Astrocyte of the cerebellum (primary cell): ENCODE data around the gene FGF1.

Experiments used
- DNase-seq: peaks from one replicate; pipeline ENCODE4 v3.0.0-alpha.2; 2011; ENCODE audit warnings: low read depth
- H3K4me3 ChIP-seq: 2 replicates; pipeline ENCODE4 v1.5.1; 2011; ENCODE audit warnings: mild to moderate bottlenecking, low read depth, low read length, moderate library complexity
- CTCF ChIP-seq: IDR thresholded peaks from 2 replicates; pipeline ENCODE4 v1.5.1; 2012; ENCODE audit warnings: low read length, low read depth, moderate library complexity, mild to moderate bottlenecking; ENCODE audit errors: missing control alignments
- in situ Hi-C: cut with HindIII; loops from 2 replicates; pipeline ENCODE4 v1.10.0; 2017; ENCODE audit warnings: low sequenced_read_pairs

Gene FGF1

GRCh38 chr5:142658278-142658677 lies 27.6 kb downstream of the FGF1 start:
- DNase-seq = no peak
- H3K4me3 ChIP-seq = no peak overlapping the region
- no peak for TF ChIP-seq CTCF
- in situ Hi-C loops = no loop called here

GRCh38 chr5:142657446-142657845 lies 28.4 kb downstream of the FGF1 start:
- no peak for TF ChIP-seq CTCF
- no peak overlapping the region for H3K4me3 ChIP-seq
- no peak for DNase-seq
- in situ Hi-C loops = no loop called here

- in situ Hi-C loops = no loop called here
- peak; percentile 55 for DNase-seq
- H3K4me3 ChIP-seq = no peak overlapping the region
- TF ChIP-seq CTCF = peak; percentile 98
Observed at GRCh38 chr5:142655339-142656267, 30.3 kb downstream of the FGF1 start.

GRCh38 chr5:142654578-142655058 lies 31.3 kb downstream of the FGF1 start:
- no peak overlapping the region for H3K4me3 ChIP-seq
- DNase-seq = no peak
- TF ChIP-seq CTCF = peak; percentile 4
- in situ Hi-C loops = no loop called here

GRCh38 chr5:142653321-142653720 lies 32.6 kb downstream of the FGF1 start:
- no peak overlapping the region for H3K4me3 ChIP-seq
- TF ChIP-seq CTCF = no peak
- in situ Hi-C loops = no loop called here
- no peak for DNase-seq

- TF ChIP-seq CTCF = no peak
- H3K4me3 ChIP-seq = no peak overlapping the region
- in situ Hi-C loops = no loop called here
- DNase-seq = no peak
Observed at GRCh38 chr5:142652563-142652962, 33.3 kb downstream of the FGF1 start.
